ENCODE data around the gene RAB40B.

Gene RAB40B

DNA sequence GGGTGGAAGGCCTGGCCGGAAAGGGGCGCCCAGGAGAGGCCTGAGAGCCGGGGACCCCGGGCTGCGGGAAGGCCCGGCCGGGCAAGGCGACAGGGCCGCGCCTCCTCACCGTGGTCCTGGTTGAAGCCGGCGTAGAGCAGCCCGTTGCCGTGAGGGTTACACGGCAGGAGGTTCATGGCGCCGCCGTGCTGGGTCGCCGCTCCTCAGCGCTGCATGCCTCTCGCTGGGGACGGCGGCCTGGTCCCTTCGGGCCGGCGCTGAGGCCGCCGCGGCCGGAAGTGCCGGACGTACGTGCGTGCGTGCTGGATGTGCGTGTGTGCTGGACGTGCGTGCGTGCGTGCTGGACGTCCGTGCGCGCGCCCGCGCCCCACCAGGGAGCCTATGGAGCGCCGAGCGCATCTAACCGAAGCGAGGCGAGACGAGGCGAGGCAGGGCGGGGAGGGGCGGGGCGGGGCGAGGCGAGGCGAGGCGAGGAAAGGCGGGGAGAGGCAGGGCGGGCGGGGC is 50.3 kb downstream of the RAB40B start, which contains the start of gene WDR45B:
TSS of gene WDR45B (minus strand) at position 280 of the 504 bp plus-strand sequence. CDS start at position 176, 104 bp downstream.
- DNase-seq: peak; percentile 89

DNA sequence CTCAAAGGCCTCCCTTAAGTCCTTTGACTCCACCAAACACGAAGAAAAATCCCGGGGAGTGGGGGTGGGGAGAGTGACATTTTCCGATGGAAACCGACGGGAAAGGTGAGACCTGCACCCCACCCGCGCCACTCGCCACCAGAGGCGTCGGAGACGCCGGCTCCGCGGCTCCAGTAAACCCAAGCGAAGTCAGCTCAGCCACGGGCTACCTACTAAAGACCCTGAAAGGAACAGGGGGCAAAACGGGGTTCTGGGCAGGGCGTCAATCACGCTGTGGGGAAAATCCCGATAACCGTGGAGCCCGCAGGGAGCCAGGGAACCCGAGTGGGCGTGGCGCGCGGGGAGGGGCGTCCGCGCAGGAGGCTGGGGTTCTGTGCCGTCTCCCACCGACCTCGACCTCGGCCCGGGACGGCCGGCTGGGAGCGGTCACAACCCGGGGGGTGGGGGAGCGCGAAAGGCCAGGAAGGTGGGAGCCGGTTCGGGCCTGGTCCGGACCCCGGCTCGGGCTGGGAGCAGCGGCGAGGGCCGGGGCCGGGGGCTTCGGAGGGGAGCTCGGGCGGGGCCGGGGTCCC is 50.8 kb downstream of the RAB40B start:
- peak; percentile 54 for DNase-seq

DNA sequence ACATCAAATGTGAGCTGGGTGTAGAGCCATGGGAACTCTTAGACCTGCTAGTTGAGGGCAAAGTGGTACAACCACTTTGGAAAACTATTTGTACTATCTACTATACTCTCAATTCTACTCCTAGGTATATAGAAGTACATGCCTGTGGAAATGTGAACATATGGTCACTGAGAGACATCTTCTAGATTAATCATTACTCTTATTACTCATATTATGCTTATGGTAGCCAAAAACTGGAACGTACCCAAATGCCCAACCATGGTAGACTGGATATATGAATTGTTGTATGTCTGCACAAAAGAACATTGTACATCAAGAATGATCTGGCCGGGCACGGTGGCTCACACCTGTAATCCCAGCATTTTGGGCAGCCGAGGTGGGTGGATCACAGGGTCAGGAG is 53.0 kb downstream of the RAB40B start:
- no peak for DNase-seq

DNA sequence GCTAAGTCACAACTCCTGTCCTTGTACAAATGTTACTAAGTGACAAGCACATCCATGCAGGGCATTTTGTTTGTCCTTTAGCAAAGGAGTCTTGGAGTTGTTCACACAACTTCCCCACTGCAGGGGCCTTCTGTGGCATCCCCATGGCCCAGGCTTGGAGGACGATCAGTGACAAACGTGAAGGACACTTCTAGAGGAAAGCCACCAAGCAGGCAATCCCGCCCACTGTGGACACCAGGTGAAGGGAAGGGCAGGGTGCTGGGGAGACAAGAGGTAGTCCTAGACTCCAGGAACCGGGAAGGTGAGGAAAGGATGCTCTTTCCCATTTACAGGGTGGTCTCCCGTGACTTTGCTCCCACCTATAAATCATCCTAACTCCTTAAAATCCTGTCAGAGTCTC is 54.4 kb downstream of the RAB40B start:
- no peak for DNase-seq

DNA sequence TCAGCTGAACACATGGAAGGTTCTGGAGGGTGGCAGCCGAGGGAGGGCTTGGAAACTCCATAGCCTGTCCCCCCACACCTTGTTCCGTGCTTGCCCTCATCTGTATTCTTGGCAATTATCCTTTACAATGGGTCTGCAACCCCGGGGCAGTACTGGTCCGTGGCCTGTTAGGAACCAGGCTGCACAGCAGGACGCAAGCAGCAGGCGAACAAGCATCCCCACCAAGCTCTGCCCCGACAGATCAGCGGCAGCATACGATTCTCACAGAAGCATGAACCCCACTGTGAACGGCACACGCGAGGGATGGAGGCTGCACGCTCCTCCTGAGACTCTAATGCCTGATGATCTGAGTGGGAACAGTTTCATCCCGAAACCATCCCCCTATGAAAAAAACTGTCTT is 56.5 kb downstream of the RAB40B start:
- no peak for DNase-seq

DNA sequence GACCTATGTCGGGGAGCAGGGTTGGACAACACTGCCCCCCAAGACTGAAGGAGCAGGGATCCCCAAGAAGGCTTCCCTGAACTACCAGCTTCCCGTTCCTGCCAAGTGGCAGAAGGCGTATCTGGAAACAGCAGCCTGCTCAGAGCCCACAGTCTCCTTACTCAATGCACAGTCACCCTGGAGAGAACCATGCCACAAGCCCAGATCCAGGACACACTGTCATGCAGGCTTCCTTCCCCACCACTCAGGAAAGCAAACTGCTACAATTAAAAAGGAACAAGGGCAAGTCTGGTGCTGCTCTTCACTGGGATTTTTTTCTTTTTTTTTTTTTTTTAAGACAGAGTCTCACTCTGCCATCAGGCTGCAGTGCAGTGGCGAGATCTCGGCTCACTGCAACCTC is 58.5 kb downstream of the RAB40B start:
- no peak for DNase-seq

DNA sequence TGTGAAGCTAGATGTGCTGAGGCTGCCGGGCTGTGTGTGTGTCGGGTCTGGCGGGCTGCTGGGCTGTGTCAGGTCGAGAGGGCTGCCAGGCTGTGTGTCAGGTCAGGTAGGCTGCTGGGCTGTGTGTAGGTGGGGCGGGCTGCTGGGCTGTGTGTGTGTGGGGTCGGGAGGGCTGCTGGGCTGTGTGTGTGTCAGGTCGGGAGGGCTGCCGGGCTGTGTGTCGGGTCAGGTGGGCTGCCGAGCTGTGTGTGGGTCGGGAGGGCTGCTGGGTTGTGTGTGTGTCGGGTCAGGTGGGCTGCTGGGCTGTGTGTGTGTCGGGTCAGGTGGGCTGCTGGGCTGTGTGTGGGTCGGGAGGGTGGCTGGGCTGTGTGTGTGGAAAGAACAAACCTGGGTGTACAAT is 58.9 kb downstream of the RAB40B start:
- no peak for DNase-seq

DNA sequence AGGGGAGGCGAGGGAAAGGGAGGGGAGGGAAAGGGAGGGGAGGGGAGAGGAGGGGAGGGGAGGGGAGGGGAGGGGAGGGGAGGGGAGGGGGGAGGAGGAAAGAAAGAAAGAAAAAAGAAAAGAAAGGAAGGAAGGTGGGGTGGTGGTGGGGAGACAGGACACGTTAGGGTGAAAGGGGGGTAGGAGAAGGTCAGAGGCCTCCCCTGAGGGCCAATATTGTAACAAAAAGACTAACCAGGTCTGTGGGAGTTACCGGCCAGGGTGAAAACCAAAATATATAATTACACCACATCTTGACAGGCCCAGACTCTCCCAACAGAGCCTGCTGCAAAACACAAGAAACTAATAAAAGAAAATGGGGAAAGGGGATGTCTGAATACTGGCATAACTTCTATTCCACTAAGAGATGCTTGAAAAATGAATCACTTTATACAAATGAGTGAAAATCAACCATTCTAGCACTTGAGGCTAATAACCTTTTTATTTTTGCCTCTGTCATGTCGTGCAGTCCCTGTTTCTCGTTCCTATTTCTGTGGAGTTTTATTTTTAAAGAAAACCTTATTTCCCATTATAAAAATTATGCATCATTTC is 60.2 kb downstream of the RAB40B start:
- DNase-seq: no peak

DNA sequence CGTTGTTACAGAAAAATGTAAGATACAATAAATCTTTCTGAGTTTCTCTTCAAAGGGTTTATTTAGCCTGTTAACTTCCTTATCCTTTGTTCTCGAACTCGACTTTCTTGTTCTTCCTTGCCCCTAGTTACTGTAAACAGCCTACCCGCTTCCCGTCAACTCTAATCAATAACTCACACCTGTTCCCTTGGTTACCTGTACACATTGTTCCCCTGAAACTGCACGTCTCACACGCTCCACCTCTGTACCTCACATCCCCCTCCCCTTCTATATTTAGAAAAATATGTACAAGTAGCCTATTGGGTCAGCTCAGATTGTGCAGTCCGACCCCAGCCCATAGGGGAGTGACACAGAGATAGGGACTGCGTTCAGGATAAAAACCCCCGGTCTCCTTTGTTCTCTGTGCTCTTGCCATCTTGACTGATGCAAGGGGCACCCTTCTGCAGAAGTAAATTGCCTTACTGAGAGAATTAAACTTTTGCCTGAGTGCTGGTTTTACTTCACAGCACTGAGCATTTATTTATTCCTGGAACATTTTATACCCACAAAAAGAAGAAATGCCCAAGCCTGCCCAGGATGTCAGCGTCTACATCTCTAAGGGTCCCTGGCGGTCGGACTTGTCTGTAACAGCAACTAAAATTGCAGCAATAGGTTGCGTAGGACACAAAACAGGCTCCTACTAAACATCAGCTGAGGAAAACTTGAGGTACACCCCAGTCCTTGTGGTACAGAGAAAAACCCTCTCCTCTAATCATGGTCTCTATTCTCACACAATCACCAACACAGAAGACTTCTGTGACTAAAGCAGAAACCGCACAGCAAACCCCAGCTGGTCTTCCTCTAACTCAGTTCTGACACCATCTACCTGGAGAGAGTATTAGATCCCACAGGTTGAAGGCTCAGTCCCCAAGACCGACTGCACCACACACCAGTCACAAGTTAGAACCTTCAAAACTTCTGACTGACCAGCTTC is 61.6 kb downstream of the RAB40B start:
- DNase-seq: no peak

DNA sequence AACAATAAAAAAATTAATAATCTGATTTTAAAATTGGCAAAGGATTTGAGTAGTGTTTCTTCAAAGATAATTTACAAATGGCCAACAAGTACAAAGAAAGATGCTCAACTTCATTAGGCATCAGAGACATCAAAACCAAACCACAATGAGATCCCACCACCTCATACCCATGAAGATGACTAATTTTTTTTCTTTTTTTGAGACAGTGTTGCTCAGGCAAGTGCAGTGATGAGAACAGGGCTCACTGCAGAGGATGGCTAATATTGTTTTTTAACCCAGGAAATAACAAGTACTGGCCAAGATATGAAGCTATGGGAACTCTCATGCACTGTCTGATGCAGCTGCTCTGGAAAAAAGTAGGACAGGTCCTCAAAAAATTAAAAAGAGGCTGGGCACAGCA is 65.2 kb downstream of the RAB40B start:
- DNase-seq: no peak

DNA sequence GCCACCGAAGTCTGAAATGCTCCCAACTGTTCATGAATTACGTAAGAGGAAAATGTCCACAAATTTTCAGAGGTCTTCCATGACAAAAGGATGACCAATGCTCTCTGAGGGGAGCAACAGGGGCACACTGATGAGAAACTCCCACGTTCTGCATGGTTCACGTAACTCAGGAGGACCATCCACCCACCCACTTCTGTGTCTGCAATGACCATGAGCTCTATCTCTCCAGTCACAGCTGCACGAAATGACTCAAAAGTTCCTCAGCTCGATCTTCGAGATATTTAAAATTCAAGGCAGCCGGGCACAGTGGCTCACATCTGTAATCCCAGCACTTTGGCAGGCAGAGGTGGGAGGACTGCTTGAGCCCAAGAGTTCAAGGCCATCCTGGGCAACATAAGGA is 66.0 kb downstream of the RAB40B start:
- no peak for DNase-seq

DNA sequence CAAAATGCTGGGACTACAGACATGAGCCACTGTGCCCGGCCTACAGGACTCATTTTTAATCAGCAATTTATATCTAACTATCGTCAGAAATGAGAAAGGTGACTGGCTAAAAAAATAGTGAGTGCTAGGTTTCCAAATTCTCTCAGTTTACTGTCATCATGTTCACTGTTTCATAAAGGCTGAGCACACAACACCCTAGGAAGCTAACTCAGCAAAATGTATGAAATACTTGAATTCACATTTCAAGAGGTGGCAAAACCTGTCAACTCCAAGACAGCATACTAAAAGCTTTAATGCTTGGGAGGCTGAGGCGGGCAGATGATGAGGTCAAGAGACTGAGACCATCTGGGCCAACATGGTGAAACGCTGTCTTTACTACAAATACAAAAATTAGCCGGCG is 67.0 kb downstream of the RAB40B start:
- no peak for DNase-seq

DNA sequence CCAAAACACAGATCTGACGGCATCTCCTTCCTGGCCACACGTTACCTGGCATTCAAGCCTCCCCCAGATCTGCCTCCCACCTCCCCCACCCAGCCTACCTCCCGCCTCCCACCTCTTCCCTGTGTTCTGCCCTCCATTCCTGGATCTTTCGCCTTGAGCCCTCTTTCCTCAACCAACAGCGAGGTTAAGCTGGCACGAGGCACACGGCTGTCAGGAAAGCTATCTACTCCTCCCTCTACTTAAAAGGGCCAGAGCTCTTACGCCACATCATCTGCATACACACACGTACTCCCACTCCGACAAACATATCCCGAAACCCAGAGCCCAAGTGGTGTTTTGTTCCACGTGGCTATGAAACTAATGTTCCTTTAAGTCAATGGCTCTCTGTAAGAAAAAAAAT is 68.3 kb downstream of the RAB40B start:
- DNase-seq: no peak

DNA sequence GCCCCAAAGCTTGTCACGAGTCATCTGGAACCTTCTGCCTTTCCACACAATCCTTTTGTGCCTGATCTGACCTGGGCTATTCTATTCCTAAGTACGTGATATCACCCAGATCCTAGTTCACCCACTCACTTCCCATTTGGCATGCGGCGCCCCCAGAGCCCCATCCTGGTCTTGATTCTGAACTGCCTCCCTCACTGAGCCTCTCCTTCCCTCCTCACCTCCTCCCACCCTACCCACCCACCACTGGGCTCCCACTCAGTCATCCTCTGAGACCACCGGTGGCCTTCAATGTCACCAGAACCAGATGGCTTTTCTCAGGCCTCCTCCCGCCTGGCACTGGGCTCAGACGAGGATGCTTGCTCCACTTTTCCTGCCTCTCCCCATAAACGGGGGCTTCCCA is 68.8 kb downstream of the RAB40B start:
- DNase-seq: no peak

DNA sequence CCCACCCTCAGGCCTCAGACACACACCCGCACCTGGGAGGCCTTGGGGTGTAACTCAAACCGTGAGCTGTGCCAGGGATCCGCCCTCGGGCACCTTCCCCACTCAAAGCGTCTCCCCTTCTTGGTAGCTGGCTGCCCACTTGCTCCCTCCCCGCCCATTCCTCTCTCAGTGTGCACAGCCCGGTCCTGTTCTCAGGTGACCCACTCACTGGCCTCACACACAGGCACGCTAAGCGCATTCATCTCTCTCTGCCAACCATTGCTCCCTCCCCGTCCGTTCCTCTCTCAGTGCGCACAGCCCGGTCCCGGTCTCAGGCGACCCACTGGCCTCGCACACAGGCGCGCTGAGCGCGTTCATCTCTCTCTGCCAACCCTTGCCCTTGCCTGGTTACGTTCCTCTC is 71.1 kb downstream of the RAB40B start:
- no peak for DNase-seq

DNA sequence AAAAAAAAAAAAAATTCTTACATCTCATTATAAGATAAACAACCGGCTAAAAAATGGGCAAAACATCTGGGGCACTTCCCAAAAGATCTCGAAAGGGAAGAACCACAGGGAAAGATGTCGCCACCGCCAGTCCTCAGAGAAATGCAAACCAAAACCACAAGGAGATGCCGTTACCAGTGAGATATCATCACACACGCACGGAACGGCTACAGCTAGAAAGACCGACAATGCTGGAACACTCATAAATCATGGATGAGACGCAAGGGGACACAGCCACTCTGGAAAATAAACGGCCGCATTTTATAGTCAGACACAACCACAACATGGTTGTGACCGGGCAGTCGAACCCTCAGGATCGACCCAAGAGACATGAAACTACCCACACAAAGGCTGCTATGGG is 74.8 kb downstream of the RAB40B start:
- no peak for DNase-seq

DNA sequence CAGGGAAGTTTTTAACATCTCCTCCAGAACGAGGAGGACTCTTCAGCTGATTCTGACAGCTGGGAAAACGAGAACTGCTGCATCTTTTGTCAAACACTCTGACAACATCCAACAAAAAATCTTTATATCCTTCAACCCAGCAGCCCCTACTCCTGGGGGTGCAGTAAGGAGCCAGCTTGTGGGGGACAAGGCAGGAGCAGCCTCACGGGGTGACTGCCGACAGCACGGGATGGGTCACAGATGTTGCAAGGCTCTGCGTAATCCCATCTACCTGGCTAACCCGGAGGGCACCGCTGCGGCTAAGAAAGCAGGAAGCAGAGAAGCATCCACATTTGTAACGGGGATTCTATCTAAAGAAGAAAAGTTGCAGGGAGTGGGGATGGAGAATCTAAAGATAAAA is 78.9 kb downstream of the RAB40B start:
- DNase-seq: no peak

DNA sequence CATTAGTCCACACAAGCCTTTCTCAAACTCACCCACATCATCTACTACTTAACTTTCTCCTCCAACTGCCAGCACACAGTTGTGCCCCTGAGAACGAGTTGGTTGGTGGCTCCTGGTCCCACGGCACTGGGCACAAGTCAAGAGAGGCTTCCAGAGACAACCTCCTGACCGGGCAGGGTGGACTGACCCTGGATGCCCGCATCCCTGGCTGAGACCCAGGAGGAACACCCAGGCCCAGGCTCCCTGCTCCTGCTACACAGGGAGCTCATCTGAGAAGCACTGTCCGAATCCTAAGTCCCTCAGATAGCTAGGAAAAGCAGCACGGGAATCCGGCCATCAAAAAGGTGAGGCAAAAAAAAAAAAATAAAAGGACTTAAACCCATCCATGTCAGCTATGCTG is 79.3 kb downstream of the RAB40B start:
- DNase-seq: no peak

DNA sequence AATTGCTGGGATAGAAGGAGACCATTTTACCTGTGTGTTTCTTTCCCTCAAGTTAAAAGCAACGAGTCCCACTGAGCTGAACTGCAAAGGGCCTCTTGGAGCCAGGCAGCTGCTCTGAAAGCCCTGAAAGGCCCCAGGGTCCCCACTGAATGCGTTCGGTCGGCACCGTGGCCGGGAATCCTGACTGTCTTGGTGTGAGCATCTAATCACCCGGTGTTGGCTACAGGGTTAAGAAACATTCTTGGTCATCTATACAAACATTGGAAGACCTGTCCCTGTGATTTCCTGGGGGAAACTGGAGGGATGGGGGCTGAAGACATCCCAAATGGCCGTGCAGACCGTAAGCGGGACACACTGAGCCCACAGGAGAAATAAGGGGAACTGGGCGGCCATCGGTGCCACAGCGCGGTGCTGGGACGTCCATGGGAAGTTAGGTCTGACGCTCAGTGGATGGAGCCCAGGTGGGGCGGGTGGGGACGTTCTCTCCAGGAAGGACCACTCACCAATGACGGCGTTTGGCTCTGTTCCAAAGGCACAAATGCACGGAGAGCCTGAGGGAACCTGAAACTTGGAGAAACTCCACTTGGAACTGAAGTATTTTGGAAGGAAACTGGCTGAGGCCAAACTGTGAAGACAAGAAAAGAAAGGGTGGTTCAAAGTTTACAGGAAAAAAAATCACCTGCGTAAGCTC is 82.3 kb downstream of the RAB40B start:
- no peak for DNase-seq

DNA sequence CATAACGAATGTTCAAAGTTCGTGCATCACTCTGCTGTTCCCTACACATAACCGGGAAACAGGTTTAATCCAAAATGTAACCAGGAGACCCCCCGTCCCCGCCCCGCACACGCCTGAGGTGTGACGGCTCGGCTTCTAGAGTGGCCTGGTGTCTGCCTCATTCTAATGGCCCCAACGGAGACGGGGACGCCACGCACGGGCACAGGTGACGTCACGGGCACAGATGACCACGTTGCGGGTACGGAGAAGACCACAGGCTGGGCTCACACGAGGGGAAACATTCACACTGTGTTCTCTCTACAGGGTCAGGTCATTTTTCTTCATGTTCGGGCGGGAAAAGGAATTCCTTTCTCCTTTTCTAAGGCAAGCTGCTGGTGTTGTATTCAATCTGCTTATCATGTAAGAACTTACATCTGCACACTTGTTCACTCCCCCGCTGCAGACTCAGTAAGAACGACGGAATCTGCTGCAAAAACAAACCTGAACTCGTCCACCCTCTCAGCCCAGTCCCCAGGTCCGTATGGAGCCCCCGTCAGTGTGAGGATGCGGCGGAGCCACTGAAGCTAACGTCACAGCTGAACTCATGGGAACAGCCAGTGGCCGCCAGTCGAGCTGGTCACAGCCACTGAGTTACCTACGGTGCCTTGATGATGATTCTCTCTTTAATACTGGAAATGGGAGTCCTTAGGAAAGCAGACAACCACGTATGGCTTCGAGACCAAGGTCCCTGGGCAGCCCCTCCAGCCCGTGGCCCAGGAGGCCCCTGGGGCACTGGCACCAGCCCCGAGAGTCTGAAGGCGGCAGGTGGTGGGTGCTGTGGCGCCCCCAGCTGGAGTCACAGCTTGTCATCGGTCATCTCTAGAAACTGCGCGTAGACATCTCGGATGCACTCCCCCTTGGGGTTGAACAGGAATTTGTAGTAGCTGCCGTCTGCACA is 83.1 kb downstream of the RAB40B start:
- no peak for DNase-seq

DNA sequence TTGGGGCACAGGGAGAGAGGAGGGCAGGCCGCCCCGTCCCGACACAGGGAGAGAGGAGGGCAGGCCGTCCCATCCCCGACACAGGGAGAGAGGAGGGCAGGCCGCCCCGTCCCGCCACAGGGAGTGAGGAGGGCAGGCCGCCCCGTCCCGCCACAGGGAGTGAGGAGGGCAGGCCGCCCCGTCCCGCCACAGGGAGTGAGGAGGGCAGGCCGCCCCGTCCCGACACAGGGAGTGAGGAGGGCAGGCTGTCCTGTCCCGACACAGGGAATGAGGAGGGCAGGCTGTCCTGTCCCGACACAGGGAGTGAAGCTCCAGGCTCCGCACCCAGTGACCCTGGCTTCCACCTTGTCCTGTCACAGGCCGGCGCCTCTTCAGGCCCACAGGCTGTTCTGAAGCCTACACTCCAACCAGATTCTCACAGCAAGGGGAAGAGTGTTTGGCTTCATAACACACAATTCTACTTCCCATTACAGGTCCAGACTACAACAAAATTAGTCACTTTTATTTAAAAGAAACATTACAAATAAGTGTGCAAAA is 84.3 kb downstream of the RAB40B start:
- no peak for DNase-seq

Measured in CD4-positive, alpha-beta T cell treated with Interleukin-12 subunit alpha and Interleukin-12 subunit beta, for 1 hour (primary cell).